H9 (cell line): ENCODE data around the gene MLLT6. TPM values are rescaled to one million over a fixed set of nuclear protein-coding genes. Genes with fewer than 3 reads are reported as not detected.

Experiments used
- DNase-seq: peaks from one replicate; pipeline ENCODE4 v3.0.0-alpha.2; 2017
- H2AFZ ChIP-seq: one replicate; pipeline ENCODE4 v1.6.1; 2013; ENCODE audit warnings: mild to moderate bottlenecking, low read length, control low read depth, moderate library complexity
- H2AK5ac ChIP-seq: 2 replicates; pipeline ENCODE4 v1.6.1; 2013; ENCODE audit warnings: low read length, control low read depth, mixed read lengths; ENCODE audit not compliant: insufficient read length
- H2BK120ac ChIP-seq: one replicate; pipeline ENCODE4 v1.6.1; 2013; ENCODE audit warnings: low read depth, mild to moderate bottlenecking, low read length, control low read depth, inconsistent platforms; ENCODE audit not compliant: poor library complexity, severe bottlenecking
- H2BK12ac ChIP-seq: 2 replicates; pipeline ENCODE4 v1.6.1; 2013; ENCODE audit warnings: low read length, control low read depth, mixed read lengths, low read depth; ENCODE audit not compliant: insufficient read length
- H2BK15ac ChIP-seq: 2 replicates; pipeline ENCODE4 v1.6.1; 2013; ENCODE audit warnings: low read depth, low read length, control low read depth
- H2BK20ac ChIP-seq: one replicate; pipeline ENCODE4 v1.6.1; 2013; ENCODE audit warnings: low read depth, mild to moderate bottlenecking, low read length, control low read depth, inconsistent platforms; ENCODE audit not compliant: poor library complexity, severe bottlenecking
- H2BK5ac ChIP-seq: 2 replicates; pipeline ENCODE4 v1.6.1; 2013; ENCODE audit warnings: low read length, control low read depth, mixed read lengths; ENCODE audit not compliant: insufficient read length
- H3K14ac ChIP-seq: 2 replicates; pipeline ENCODE4 v1.6.1; 2013; ENCODE audit warnings: low read length, control low read depth; ENCODE audit not compliant: insufficient read depth
- H3K18ac ChIP-seq: 2 replicates; pipeline ENCODE4 v1.6.1; 2013; ENCODE audit warnings: low read depth, mild to moderate bottlenecking, mixed read lengths, low read length, control low read depth; ENCODE audit not compliant: insufficient read length
- H3K23ac ChIP-seq: 2 replicates; pipeline ENCODE4 v1.6.1; 2013; ENCODE audit warnings: low read length, control low read depth, mixed read lengths, low read depth; ENCODE audit not compliant: insufficient read length
- H3K23me2 ChIP-seq: 2 replicates; pipeline ENCODE4 v1.6.1; 2013; ENCODE audit warnings: low read depth, mild to moderate bottlenecking, mixed read lengths, low read length, control low read depth; ENCODE audit not compliant: insufficient read length, poor library complexity, severe bottlenecking
- H3K27ac ChIP-seq: 2 replicates; pipeline ENCODE4 v1.5.1; 2013; ENCODE audit warnings: low read length, control low read depth, mixed read lengths, low read depth; ENCODE audit not compliant: insufficient read length
- H3K27me3 ChIP-seq: 2 replicates; pipeline ENCODE4 v1.6.1; 2013; ENCODE audit warnings: low read length, control low read depth, inconsistent platforms; ENCODE audit not compliant: insufficient read depth
- H3K4ac ChIP-seq: 2 replicates; pipeline ENCODE4 v1.6.1; 2013; ENCODE audit warnings: low read depth, mild to moderate bottlenecking, control low read depth, inconsistent platforms, low read length, moderate library complexity
- H3K4me1 ChIP-seq: 2 replicates; pipeline ENCODE4 v1.6.1; 2013; ENCODE audit warnings: low read length, control low read depth, inconsistent platforms; ENCODE audit not compliant: insufficient read depth
- H3K4me2 ChIP-seq: 2 replicates; pipeline ENCODE4 v1.6.1; 2013; ENCODE audit warnings: low read length, control low read depth, mixed read lengths; ENCODE audit not compliant: insufficient read length, insufficient read depth
- H3K56ac ChIP-seq: 2 replicates; pipeline ENCODE4 v1.6.1; 2013; ENCODE audit warnings: low read depth, mild to moderate bottlenecking, mixed read lengths, low read length, control low read depth; ENCODE audit not compliant: insufficient read length
- H3K79me1 ChIP-seq: 2 replicates; pipeline ENCODE4 v1.6.1; 2013; ENCODE audit warnings: low read depth, mild to moderate bottlenecking, moderate library complexity, low read length, control low read depth, inconsistent platforms; ENCODE audit not compliant: insufficient read depth, poor library complexity, severe bottlenecking
- H3K79me2 ChIP-seq: 2 replicates; pipeline ENCODE4 v1.6.1; 2013; ENCODE audit warnings: low read length, control low read depth, inconsistent platforms; ENCODE audit not compliant: insufficient read depth
- H3K9ac ChIP-seq: 2 replicates; pipeline ENCODE4 v1.6.1; 2013; ENCODE audit warnings: low read length, control low read depth, mixed read lengths; ENCODE audit not compliant: insufficient read length; ENCODE audit errors: extremely low read depth
- H3K9me3 ChIP-seq: one replicate; pipeline ENCODE4 v1.6.1; 2013; ENCODE audit warnings: low read depth, low read length, inconsistent platforms; ENCODE audit not compliant: control insufficient read depth
- H3T11ph ChIP-seq: one replicate; pipeline ENCODE4 v1.6.1; 2013; ENCODE audit warnings: mild to moderate bottlenecking, low read length, control low read depth, inconsistent platforms
- H4K20me1 ChIP-seq: one replicate; pipeline ENCODE4 v1.6.1; 2013; ENCODE audit not compliant: control insufficient read depth, insufficient read length, insufficient read depth
- H4K5ac ChIP-seq: 2 replicates; pipeline ENCODE4 v1.6.1; 2013; ENCODE audit warnings: low read depth, mild to moderate bottlenecking, mixed read lengths, low read length, control low read depth; ENCODE audit not compliant: insufficient read length
- H4K8ac ChIP-seq: replicated peaks from 2 replicates; pipeline ENCODE4 v1.6.1; 2013; ENCODE audit warnings: low read length, control low read depth, mixed read lengths, low read depth; ENCODE audit not compliant: insufficient read length
- H4K91ac ChIP-seq: 2 replicates; pipeline ENCODE4 v1.6.1; 2013; ENCODE audit warnings: low read depth, mild to moderate bottlenecking, moderate library complexity, mixed read lengths, low read length, control low read depth; ENCODE audit not compliant: insufficient read length
- H3K27ac Mint-ChIP-seq, 3 experiments: 2 replicates in 2 of 3; 3 replicates in 1 of 3; pipeline ENCODE4 v1.8.0; 2020 to 2021; ENCODE audit warnings: mixed read lengths in 3 of 3, mild to moderate bottlenecking in 1 of 3, moderate library complexity in 1 of 3
- H3K27me3 Mint-ChIP-seq: 2 replicates; pipeline ENCODE4 v1.8.0; 2021; ENCODE audit warnings: low read depth, mild to moderate bottlenecking, moderate library complexity, mixed read lengths
- H3K36me3 Mint-ChIP-seq, 3 experiments: 2 replicates in 2 of 3; 3 replicates in 1 of 3; pipeline ENCODE4 v1.8.0; 2020 to 2021; ENCODE audit warnings: low read depth in 3 of 3, mixed read lengths in 3 of 3; ENCODE audit not compliant: insufficient read depth in 1 of 3
- H3K4me1 Mint-ChIP-seq, 2 experiments: 2 replicates each; pipeline ENCODE4 v1.8.0; 2020; ENCODE audit warnings: mixed read lengths in 2 of 2
- H3K4me3 Mint-ChIP-seq, 2 experiments: 2 replicates in 1 of 2; 3 replicates in 1 of 2; pipeline ENCODE4 v1.8.0; 2020 to 2021; ENCODE audit warnings: mild to moderate bottlenecking in 2 of 2, mixed read lengths in 2 of 2, moderate library complexity in 1 of 2
- H3K9me3 Mint-ChIP-seq, 2 experiments: 2 replicates in 1 of 2; 3 replicates in 1 of 2; pipeline ENCODE4 v1.8.0; 2020; ENCODE audit warnings: mild to moderate bottlenecking in 2 of 2, mixed read lengths in 2 of 2, moderate library complexity in 1 of 2
- CTCF ChIP-seq: fragments of 200-600 bp; sonication (generic); conservative IDR thresholded peaks from 3 replicates; pipeline ENCODE4 v1.8.0; 2021; ENCODE audit warnings: antibody characterized with exemption, mild to moderate bottlenecking
- WGBS: extraction: QIAGEN DNeasy Blood & Tissue Kit; methylation state at CpG from one replicate; pipeline ENCODE4 v1.1.7; 2013; ENCODE audit warnings: missing lambda C conversion rate, low lambda C conversion rate, mixed read lengths; ENCODE audit not compliant: insufficient read length; ENCODE audit errors: extremely low coverage; 5-methylcytosine and 5-hydroxymethylcytosine counted together
- total RNA-seq: library from RNA; stranded (reverse); gene quantifications from 2 replicates; pipeline ENCODE4 v1.2.1, GENCODE V29; 2021

The MLLT6 gene
- total RNA-seq, 1 experiment from 2014 or later, result 26.4 TPM

GRCh38 chr17:38740044-38740443 lies 35.0 kb downstream of the MLLT6 start:
- Histone ChIP-seq H2BK12ac (no peak overlapping the region), H4K20me1 (no peaks in the 10 kb centered on the region), H3K27ac (no peak overlapping the region), H2BK5ac (no peak overlapping the region), H3K9me3 (no peaks in the 10 kb centered on the region), H3K4me2 (no peak overlapping the region), H3K4ac (no peak overlapping the region), H3K79me2 (peaks cover 43% of the 10 kb centered on the region; the same call in 1 of the 2 replicates), H2AFZ (no peak overlapping the region), H3K23ac (no peak overlapping the region), H3K27me3 (no peaks in the 10 kb centered on the region), H2BK15ac (no peak overlapping the region), H2AK5ac (no peak overlapping the region), H3K18ac (no peak overlapping the region), H4K91ac (no peak overlapping the region), H3T11ph (no peak overlapping the region), H3K79me1 (peaks cover 13% of the 10 kb centered on the region), H3K9ac (no peak overlapping the region), H3K23me2 (peaks cover 7% of the 10 kb centered on the region), H2BK20ac (no peak overlapping the region), H2BK120ac (no peak overlapping the region), H4K5ac (no peak overlapping the region), H3K4me1 (peaks cover 5% of the 10 kb centered on the region; the same call in 1 of the 2 replicates), H4K8ac (no peak overlapping the region), H3K14ac (no peak overlapping the region), H3K56ac (no peak overlapping the region)
- no peak for TF ChIP-seq CTCF
- H3K27me3 Mint-ChIP-seq, result no peaks in the 10 kb centered on the region; the same call in 1 of the 2 replicates
- peaks cover 30 to 42% of the 10 kb centered on the region in 2 experiments for H3K4me1 Mint-ChIP-seq
- WGBS, result no CpG with 5 or more reads among the region's 19 CpGs
- DNase-seq, result no peak
- no peak overlapping the region for H3K4me3 Mint-ChIP-seq
- H3K36me3 Mint-ChIP-seq, result peaks cover 30 to 54% (median 50%) of the 10 kb centered on the region in 3 experiments; a peak in 6 of 7 replicates
- no peak overlapping the region for H3K27ac Mint-ChIP-seq
- no peaks in the 10 kb centered on the region for H3K9me3 Mint-ChIP-seq
